ENCODE data around the gene PNLIPRP3. TPM values are rescaled to one million over a fixed set of nuclear protein-coding genes. Genes with fewer than 3 reads are reported as not detected.

The PNLIPRP3 gene
- total and polyA plus RNA-seq, 2 of the 4 experiments (the other 2 are of a cell fraction) = not detected

GRCh38 chr10:116403740-116404250, 23.9 kb upstream of the PNLIPRP3 start:
- H3K27me3 ChIP-seq (ENCODE audit: control insufficient read depth, insufficient read depth, low read length) = no peaks in the 10 kb centered on the region
- dilution Hi-C loops (cut with HindIII; ENCODE audit: low sequenced_read_pairs, unreplicated experiment) (no loop called here), intact Hi-C loops (cut with micrococcal nuclease) (no loop called here), in situ Hi-C loops (cut with MboI; ENCODE audit: low sequenced_read_pairs) (no loop called here)
- POLR2A ChIA-PET (ENCODE audit: unreplicated experiment) = no interaction called here
- no peak overlapping the region for H3K23ac ChIP-seq (ENCODE audit: low read depth, low read length)
- ATAC-seq (ENCODE audit: low read depth) (no peak), DNase-seq (no peak)
- WGBS, 2 experiments (ENCODE audit: extremely low coverage in 2 of 2, insufficient read length in 1 of 2) = 56% methylated on average over 3 of the region's 6 CpGs; no CpG with 5 or more reads in 1 of the 2 experiments
- no peak overlapping the region for H2BK15ac ChIP-seq (ENCODE audit: low read depth, low read length)
- no TSS peak for BruUV-seq (replicated peaks)
- no peak overlapping the region for H3K18ac ChIP-seq (ENCODE audit: low read depth, low read length)
- H4K91ac ChIP-seq (ENCODE audit: insufficient read depth, low read depth, low read length) = no peak overlapping the region
- no peaks in the 10 kb centered on the region for H4K20me1 ChIP-seq (ENCODE audit: insufficient read depth, low read length)
- H3K56ac ChIP-seq (ENCODE audit: extremely low read depth, insufficient read depth, low read length) = no peak overlapping the region
- no peaks in the 10 kb centered on the region for H3K9me3 ChIP-seq (ENCODE audit: control insufficient read depth, insufficient read depth, low read length)
- H3K4me1 ChIP-seq (ENCODE audit: control insufficient read depth, insufficient read depth, low read length) = no peaks in the 10 kb centered on the region
- no peak overlapping the region for H2AK9ac ChIP-seq (replicated peaks; ENCODE audit: low read depth, low read length, poor library complexity)
- TF ChIP-seq FOS (IDR thresholded peaks at IDR 0.05; ENCODE audit: low read depth, low read length) (no peak), MXI1 (IDR thresholded peaks at IDR 0.05; ENCODE audit: borderline replicate concordance, low read depth, low read length) (no peak), SMC3 (IDR thresholded peaks at IDR 0.05; ENCODE audit: low read depth, low read length) (no peak), RAD21 (IDR thresholded peaks at IDR 0.05; ENCODE audit: low read length) (no peak), MAFK (IDR thresholded peaks at IDR 0.05; ENCODE audit: low read depth, low read length) (no peak), RFX5 (IDR thresholded peaks at IDR 0.05; ENCODE audit: low read depth, low read length) (no peak), CHD1 (IDR thresholded peaks at IDR 0.05; ENCODE audit: low read depth, low read length) (no peak)
- no peaks in the 10 kb centered on the region for H3K36me3 ChIP-seq (ENCODE audit: control insufficient read depth, insufficient read depth, low read length)
- no peak overlapping the region for H2BK120ac ChIP-seq (ENCODE audit: low read depth, low read length)
- no peaks in the 10 kb centered on the region for H3K79me1 ChIP-seq (ENCODE audit: low read depth in 1 of 2, low read length in 2 of 2)
- no peak overlapping the region for H3K4me2 ChIP-seq (ENCODE audit: low read depth, low read length)
- H3K14ac ChIP-seq (replicated peaks; ENCODE audit: low read depth, low read length) = no peak overlapping the region
- no peak overlapping the region for H2BK5ac ChIP-seq (ENCODE audit: low read depth, low read length, poor library complexity, severe bottlenecking)
- no peak overlapping the region for H2AFZ ChIP-seq (replicated peaks; ENCODE audit: low read length, poor library complexity)
- no peak overlapping the region for H3K4ac ChIP-seq (ENCODE audit: low read depth, low read length)
- CTCF ChIA-PET = no interaction called here
- no peak overlapping the region for H2AK5ac ChIP-seq (ENCODE audit: low read depth, low read length)
- no peak overlapping the region for H3K4me3 ChIP-seq (ENCODE audit: insufficient read depth, low read depth, low read length)
- H2BK20ac ChIP-seq (ENCODE audit: low read depth, low read length) = no peak overlapping the region
- no peak overlapping the region for H3K27ac ChIP-seq (ENCODE audit: insufficient read depth, low read length)
- H4K8ac ChIP-seq (ENCODE audit: low read depth in 2 of 2, low read length in 2 of 2) = no peak overlapping the region
- H3K9me1 ChIP-seq (ENCODE audit: insufficient read depth, low read length) = no peaks in the 10 kb centered on the region
- H4K5ac ChIP-seq (ENCODE audit: low read depth, low read length) = no peak overlapping the region
- no peak overlapping the region for H3K9ac ChIP-seq (ENCODE audit: low read depth, low read length)
